C4-2B (cell line): ENCODE results near the gene PRTG.
"Not testable (repeated sequence)": the region's sequence is repeated elsewhere in the genome, so short reads cannot be mapped to it uniquely, and the experiment has no call there.

Source experiments
- H3K27ac ChIP-seq: fragments of 450-650 bp; 2 replicates; pipeline ENCODE4 v1.5.1; 2017
- ZFX ChIP-seq: fragments of 450-650 bp; IDR thresholded peaks from 2 replicates; pipeline ENCODE4 v1.6.1; 2017
- TF ChIP-seq, protein P1 (sequence below): fragments of 450-650 bp; conservative IDR thresholded peaks from 2 replicates; pipeline ENCODE4 v1.5.1; 2017; ENCODE audit warnings: mild to moderate bottlenecking

PRTG gene

GRCh38 chr15:55740981-55741832 lies 1.7 kb downstream of the PRTG start:
- peak overlapping the region; percentile 76 for H3K27ac ChIP-seq
- no peak for TF ChIP-seq ZFX
- TF ChIP-seq, protein P1, sequence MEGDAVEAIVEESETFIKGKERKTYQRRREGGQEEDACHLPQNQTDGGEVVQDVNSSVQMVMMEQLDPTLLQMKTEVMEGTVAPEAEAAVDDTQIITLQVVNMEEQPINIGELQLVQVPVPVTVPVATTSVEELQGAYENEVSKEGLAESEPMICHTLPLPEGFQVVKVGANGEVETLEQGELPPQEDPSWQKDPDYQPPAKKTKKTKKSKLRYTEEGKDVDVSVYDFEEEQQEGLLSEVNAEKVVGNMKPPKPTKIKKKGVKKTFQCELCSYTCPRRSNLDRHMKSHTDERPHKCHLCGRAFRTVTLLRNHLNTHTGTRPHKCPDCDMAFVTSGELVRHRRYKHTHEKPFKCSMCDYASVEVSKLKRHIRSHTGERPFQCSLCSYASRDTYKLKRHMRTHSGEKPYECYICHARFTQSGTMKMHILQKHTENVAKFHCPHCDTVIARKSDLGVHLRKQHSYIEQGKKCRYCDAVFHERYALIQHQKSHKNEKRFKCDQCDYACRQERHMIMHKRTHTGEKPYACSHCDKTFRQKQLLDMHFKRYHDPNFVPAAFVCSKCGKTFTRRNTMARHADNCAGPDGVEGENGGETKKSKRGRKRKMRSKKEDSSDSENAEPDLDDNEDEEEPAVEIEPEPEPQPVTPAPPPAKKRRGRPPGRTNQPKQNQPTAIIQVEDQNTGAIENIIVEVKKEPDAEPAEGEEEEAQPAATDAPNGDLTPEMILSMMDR = no peak

GRCh38 chr15:55740359-55740878 lies 2.5 kb downstream of the PRTG start:
- no peak for TF ChIP-seq ZFX
- TF ChIP-seq, protein P1 = no peak
- H3K27ac ChIP-seq = no peak overlapping the region

DNA sequence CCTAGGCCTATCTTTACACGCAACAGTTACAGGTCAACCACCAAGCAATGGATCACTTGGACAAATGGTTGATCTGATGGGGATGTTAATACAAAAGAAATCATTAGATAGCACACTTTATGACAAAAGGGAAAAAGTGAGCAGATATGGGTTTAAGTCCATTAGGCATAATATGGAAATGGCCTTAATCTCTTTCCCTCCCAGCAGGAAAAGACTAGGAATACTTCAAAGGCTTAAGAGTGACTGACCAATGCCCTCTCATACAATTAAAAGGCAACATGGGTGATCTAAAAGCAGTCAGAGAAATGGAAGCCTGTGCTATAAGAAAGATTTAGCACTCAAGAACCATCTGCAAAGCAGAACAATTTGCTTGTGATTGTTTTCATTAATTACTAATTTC lies 3.3 kb downstream of the PRTG start:
- TF ChIP-seq ZFX = no peak
- TF ChIP-seq, protein P1 = no peak

DNA sequence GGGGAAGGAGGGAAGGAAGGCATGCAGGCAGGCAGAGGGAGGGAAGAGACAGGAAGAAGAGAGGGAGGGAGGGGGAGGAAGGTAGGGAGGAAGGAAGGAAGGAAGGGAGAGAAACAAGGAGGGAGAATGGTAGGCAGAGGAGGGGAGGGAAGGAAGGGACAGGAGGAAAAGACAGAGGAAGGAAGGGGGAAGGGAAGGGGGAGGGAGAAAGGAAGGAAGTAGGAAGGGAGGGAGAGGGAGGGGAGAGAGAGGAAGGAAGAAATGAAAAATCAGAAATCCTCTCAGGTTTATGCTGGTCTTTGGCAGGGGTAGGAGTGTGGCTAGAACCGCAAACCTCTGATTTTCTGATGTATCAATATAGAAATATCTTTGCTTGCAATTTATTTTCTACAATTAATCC lies 4.2 kb downstream of the PRTG start:
- H3K27ac ChIP-seq = no peak overlapping the region
- TF ChIP-seq ZFX = no peak
- TF ChIP-seq, protein P1 = no peak

More for the DNA sequence above, 3.3 kb downstream of the PRTG start:
- H3K27ac ChIP-seq = no peak overlapping the region

DNA sequence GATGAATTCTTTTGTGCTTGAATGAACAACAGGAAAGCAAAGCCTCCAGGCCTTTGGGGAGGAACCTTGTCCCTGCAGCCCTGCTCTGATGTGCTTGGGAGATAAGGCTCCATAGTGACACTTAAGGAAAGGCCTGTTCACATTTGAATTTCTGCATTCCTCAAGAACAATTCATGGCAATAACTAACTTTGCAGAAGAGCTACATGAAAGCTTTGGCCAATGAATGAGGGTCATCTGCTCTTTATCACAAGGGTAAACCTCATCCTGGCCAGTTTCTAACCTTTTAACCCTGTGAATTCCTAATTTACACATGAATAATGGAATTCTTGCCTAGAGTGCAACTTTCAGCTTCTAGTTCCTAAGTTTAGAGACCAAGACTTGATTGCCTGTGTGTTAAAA lies 5.6 kb downstream of the PRTG start:
- no peak overlapping the region for H3K27ac ChIP-seq
- TF ChIP-seq ZFX = no peak
- TF ChIP-seq, protein P1 = no peak

DNA sequence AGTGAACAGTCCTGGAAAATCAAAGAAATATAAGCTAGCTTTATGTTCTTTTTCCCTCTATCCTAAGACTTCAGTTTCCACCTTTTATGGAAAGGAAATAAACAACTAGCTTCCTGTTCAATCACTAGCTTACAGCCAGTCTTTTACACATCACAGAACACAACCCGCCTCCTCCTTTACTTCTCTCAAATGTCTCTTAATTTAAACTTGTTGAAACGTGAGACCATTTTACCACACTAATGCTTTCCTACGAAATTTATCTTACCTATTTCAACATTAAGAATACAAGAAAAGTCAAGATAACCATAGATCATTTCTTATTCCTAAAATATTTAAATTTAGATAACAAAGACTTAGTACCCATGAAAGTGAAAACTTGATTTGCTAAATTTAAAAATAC lies 6.2 kb downstream of the PRTG start:
- TF ChIP-seq, protein P1 = no peak
- TF ChIP-seq ZFX = no peak
- H3K27ac ChIP-seq = no peak overlapping the region

GRCh38 chr15:55734641-55735040 lies 8.3 kb downstream of the PRTG start:
- TF ChIP-seq ZFX = no peak
- TF ChIP-seq, protein P1 = no peak
- no peak overlapping the region for H3K27ac ChIP-seq

GRCh38 chr15:55733461-55733860 lies 9.5 kb downstream of the PRTG start:
- H3K27ac ChIP-seq = not testable (repeated sequence)
